Suprapubic skin (tissue), 4 donors: ENCODE data around the gene FAM117A. TPM values are rescaled to one million over a fixed set of nuclear protein-coding genes. Genes with fewer than 3 reads are reported as not detected.
A peak's percentile ranks its signal among the peaks of the same experiment; 100 is the strongest.

ENCODE experiments used
- DNase-seq, 2 donors: peaks; one replicate each; pipeline ENCODE4 v3.0.0-alpha.2; 2019; ENCODE audit warnings: low spot score in 2 of 2
- H3K27ac ChIP-seq: fragments of 200-600 bp; sonication (generic); one replicate; pipeline ENCODE4 v1.5.1; 2019
- H3K27me3 ChIP-seq: fragments of 200-600 bp; sonication (generic); one replicate; pipeline ENCODE4 v1.5.1; 2019
- H3K36me3 ChIP-seq: fragments of 200-600 bp; sonication (generic); one replicate; pipeline ENCODE4 v1.5.1; 2019
- H3K4me1 ChIP-seq: fragments of 200-600 bp; sonication (generic); one replicate; pipeline ENCODE4 v1.5.1; 2019
- H3K4me3 ChIP-seq: fragments of 200-600 bp; sonication (generic); one replicate; pipeline ENCODE4 v1.5.1; 2019; ENCODE audit warnings: mild to moderate bottlenecking
- H3K9me3 ChIP-seq: fragments of 200-600 bp; sonication (generic); one replicate; pipeline ENCODE4 v1.5.1; 2019
- EP300 ChIP-seq: sonication (generic); formaldehyde crosslinking; IDR thresholded peaks from one replicate; pipeline ENCODE4 v1.6.1; 2017; ENCODE audit warnings: antibody characterized with exemption
- POLR2A ChIP-seq, 2 donors: fragments of 450-650 bp; IDR thresholded peaks; one replicate each; pipeline ENCODE4 v1.6.1; 2017; ENCODE audit warnings: antibody characterized with exemption in 2 of 2, mild to moderate bottlenecking in 2 of 2, moderate library complexity in 2 of 2
- POLR2AphosphoS5 ChIP-seq, 3 donors: sonication (generic); formaldehyde crosslinking; IDR thresholded peaks; one replicate each; pipeline ENCODE4 v1.6.1; 2017; ENCODE audit warnings: antibody characterized with exemption in 3 of 3
- WGBS: methylation state at CpG from one replicate; pipeline ENCODE4 v1.1.5; 2018; 5-methylcytosine and 5-hydroxymethylcytosine counted together
- total RNA-seq, 4 donors: library from RNA; depleted of rRNA; stranded (reverse); fragments of >200 nt; gene quantifications; one replicate each; pipeline ENCODE4 v1.1.0, GENCODE V29; 2016
- TF ChIP-seq, protein P1 (sequence below), 2 donors: fragments of 200-600 bp in 1 of 2; fragments of 450-650 bp in 1 of 2; sonication (generic) in 1 of 2; IDR thresholded peaks; one replicate each; pipeline ENCODE4 v1.5.1; 2016 to 2019; ENCODE audit warnings: antibody characterized with exemption in 2 of 2, mild to moderate bottlenecking in 1 of 2, moderate library complexity in 1 of 2

The FAM117A gene
- total RNA-seq, 4 donors from 2014 or later, result 24.2 to 47.3 (median 28.7) TPM

DNA sequence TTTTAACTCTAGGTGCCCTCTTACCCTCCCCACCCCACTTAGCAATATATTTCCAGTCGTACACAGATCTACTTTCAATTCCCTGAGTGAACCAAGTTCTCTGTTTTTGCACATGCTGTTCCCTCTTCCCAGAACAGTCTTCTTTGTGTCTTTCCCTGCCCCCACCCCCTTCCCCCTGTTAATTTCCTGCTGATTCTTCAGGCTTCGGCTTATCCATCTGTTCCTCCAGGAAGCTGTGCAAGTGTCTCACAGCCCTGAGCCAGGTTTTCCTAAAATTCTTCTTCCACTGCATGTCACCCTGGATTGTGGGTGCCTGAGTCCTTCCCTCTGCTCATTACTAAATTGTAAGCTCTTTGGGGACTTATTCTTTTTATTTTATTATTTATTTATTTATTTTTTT is 73.7 kb downstream of the FAM117A start:
- no peak for TF ChIP-seq POLR2A (IDR thresholded peaks at IDR 0.05)
- no peak for TF ChIP-seq POLR2AphosphoS5 (IDR thresholded peaks at IDR 0.05)
- TF ChIP-seq, protein P1, sequence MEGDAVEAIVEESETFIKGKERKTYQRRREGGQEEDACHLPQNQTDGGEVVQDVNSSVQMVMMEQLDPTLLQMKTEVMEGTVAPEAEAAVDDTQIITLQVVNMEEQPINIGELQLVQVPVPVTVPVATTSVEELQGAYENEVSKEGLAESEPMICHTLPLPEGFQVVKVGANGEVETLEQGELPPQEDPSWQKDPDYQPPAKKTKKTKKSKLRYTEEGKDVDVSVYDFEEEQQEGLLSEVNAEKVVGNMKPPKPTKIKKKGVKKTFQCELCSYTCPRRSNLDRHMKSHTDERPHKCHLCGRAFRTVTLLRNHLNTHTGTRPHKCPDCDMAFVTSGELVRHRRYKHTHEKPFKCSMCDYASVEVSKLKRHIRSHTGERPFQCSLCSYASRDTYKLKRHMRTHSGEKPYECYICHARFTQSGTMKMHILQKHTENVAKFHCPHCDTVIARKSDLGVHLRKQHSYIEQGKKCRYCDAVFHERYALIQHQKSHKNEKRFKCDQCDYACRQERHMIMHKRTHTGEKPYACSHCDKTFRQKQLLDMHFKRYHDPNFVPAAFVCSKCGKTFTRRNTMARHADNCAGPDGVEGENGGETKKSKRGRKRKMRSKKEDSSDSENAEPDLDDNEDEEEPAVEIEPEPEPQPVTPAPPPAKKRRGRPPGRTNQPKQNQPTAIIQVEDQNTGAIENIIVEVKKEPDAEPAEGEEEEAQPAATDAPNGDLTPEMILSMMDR (IDR thresholded peaks at IDR 0.05), result no peak
- no peak for TF ChIP-seq EP300
- Histone ChIP-seq H3K27ac (no peak overlapping the region), H3K9me3 (no peaks in the 10 kb centered on the region), H3K27me3 (peaks cover 4% of the 10 kb centered on the region), H3K36me3 (no peaks in the 10 kb centered on the region), H3K4me1 (peaks cover 3% of the 10 kb centered on the region), H3K4me3 (no peak overlapping the region)
- DNase-seq, result no peak
- 63% methylated on average over 2 of the region's 2 CpGs for WGBS

DNA sequence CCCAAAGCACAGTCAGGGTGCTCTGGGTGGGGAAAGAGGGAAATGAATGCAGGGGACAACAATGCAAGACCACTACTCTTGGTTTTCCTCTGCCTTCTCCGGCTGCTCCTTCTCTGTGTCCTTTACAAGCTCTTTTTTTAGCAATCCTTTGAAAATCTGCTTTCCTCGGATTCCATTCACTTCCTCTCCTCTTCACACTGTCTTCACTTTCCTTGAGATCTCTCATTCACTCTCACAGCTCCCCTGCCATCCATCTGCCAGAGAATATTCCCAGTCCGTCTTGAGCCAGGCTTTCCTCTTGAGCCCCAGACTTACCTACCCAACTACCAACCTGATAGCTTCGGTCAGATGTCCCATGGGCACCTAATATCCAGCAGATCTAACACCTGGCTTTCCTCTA is 75.1 kb downstream of the FAM117A start:
- Histone ChIP-seq H3K27me3 (peaks cover 4% of the 10 kb centered on the region), H3K4me1 (no peaks in the 10 kb centered on the region), H3K4me3 (no peak overlapping the region), H3K36me3 (no peaks in the 10 kb centered on the region), H3K27ac (peak overlapping the region; percentile 59), H3K9me3 (no peaks in the 10 kb centered on the region)
- DNase-seq, result no peak
- 88% methylated on average over 4 of the region's 4 CpGs for WGBS
- TF ChIP-seq, protein P1 (IDR thresholded peaks at IDR 0.05), result no peak
- no peak for TF ChIP-seq EP300
- TF ChIP-seq POLR2AphosphoS5 (IDR thresholded peaks at IDR 0.05), result no peak

DNA sequence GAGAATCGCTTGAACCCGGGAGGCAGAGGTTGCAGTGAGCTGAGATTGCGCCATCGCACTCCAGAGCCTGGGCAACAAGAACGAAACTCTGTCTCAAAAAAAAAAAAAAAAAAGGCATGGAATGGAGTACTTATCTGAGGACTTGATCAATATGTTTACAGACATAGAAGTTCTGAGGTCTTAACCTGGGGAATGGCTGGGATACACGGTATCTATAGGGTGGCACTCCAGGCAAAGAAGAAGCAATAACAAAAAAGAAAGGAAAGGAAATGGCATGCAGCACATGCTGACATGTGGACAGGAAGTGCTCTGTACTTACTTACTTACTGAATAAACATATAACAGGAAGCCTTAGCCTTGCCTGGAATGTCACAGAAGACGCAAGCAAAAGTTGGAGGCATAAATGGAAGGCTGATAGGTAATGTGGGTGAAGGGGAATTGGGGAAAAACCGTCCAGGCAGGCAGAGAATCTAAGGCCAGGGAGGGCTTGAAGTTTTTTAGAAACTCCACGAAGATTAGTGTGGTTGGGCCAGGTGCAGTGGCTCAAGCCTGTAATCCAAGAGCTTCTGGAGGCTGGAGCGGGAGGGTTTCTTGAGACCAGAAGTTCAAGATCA is 75.9 kb downstream of the FAM117A start:
- H3K4me3 ChIP-seq, result no peak overlapping the region
- H3K4me1 ChIP-seq, result no peaks in the 10 kb centered on the region
- 67% methylated on average over 10 of the region's 10 CpGs for WGBS
- H3K9me3 ChIP-seq, result no peaks in the 10 kb centered on the region
- H3K36me3 ChIP-seq, result no peaks in the 10 kb centered on the region
- H3K27ac ChIP-seq, result peak overlapping the region; percentile 59
- TF ChIP-seq POLR2AphosphoS5 (IDR thresholded peaks at IDR 0.05), result no peak
- TF ChIP-seq, protein P1 (IDR thresholded peaks at IDR 0.05), result no peak
- TF ChIP-seq POLR2A (IDR thresholded peaks at IDR 0.05), result no peak
- TF ChIP-seq EP300, result no peak
- peaks cover 4% of the 10 kb centered on the region for H3K27me3 ChIP-seq
- no peak for DNase-seq

DNA sequence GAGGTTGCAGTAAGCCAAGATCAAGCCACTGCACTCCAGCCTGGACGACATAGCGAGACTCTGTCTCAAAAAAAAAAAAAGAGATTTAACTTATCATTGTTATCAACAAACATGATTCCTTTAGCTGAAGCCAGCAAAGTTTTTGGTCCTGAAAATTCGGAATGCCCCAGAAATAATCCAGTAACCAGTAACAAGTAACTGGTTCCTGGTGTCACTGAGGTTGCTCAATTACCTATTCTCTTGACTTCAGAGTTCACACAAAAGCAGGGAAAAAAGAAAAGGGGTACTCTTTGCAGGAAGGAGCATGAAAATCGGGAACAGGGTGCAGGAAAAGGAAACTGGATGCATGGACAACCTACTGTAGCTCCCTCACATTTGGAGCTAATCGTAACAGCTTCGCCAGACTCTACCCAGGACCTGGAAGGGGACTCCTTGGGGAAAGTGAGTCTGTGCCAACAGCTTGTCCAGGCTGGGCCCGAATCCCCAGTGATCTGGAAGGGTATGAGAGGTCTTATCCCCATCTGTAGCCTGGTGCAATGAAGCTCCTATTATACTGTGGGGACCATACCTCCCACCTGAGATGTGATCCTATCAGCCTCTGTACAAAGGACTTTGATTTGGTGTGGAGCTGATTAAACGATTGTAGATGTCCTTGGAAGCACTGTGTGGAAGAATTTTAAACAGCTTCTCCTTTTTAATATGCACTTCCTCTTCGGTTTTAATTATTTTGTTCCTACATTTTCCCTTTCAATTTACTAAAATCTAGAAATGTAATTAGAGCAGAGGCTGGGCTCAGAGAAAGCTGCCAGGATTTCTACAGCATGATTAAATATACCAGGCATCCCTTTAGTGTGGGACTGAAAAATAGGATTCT is 82.6 kb downstream of the FAM117A start:
- Histone ChIP-seq H3K36me3 (no peaks in the 10 kb centered on the region), H3K4me1 (peaks cover 14% of the 10 kb centered on the region), H3K4me3 (no peak overlapping the region), H3K27ac (no peak overlapping the region), H3K27me3 (no peaks in the 10 kb centered on the region), H3K9me3 (no peaks in the 10 kb centered on the region)
- no peak for DNase-seq
- no peak for TF ChIP-seq POLR2AphosphoS5 (IDR thresholded peaks at IDR 0.05)
- TF ChIP-seq EP300, result no peak
- no peak for TF ChIP-seq POLR2A (IDR thresholded peaks at IDR 0.05)
- WGBS, result 59% methylated on average over 9 of the region's 9 CpGs

DNA sequence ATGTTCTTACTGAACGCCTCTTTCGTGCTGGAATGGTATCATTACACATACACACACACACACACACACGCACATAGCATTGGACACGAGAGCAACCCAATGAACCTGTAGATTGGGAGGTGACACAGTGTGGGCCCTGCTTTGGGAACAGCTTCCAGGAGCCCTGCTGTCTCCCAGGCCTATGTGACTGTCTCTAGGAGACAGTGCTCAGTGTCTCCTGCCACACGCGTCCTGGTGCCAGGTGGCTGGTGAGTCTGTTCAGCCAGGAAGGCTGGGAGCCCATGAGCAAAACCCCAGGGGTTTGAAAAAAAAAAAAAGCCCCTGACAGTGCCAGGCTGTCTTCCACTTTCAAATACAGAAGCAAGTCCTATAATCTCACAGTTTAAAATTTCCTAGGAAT is 83.6 kb downstream of the FAM117A start:
- no peaks in the 10 kb centered on the region for H3K36me3 ChIP-seq
- DNase-seq, result no peak
- no peak overlapping the region for H3K4me3 ChIP-seq
- TF ChIP-seq, protein P1 (IDR thresholded peaks at IDR 0.05), result no peak
- no peak for TF ChIP-seq EP300
- no peak for TF ChIP-seq POLR2AphosphoS5 (IDR thresholded peaks at IDR 0.05)
- no peak for TF ChIP-seq POLR2A (IDR thresholded peaks at IDR 0.05)
- H3K9me3 ChIP-seq, result no peaks in the 10 kb centered on the region
- H3K27ac ChIP-seq, result no peak overlapping the region
- H3K27me3 ChIP-seq, result no peaks in the 10 kb centered on the region
- 64% methylated on average over 6 of the region's 6 CpGs for WGBS
- H3K4me1 ChIP-seq, result peaks cover 24% of the 10 kb centered on the region
